Stimulated activated CD8-positive, alpha-beta memory T cell treated with anti-CD3 and anti-CD28 coated beads, Interleukin-15, amount 100 ng/mL, for 1 hour (primary cell): ENCODE measurements around the gene SRGAP3.

Experiments
- DNase-seq: peaks from one replicate; pipeline ENCODE4 v3.0.0-alpha.2; 2020; ENCODE audit warnings: low read depth

SRGAP3 gene

DNA sequence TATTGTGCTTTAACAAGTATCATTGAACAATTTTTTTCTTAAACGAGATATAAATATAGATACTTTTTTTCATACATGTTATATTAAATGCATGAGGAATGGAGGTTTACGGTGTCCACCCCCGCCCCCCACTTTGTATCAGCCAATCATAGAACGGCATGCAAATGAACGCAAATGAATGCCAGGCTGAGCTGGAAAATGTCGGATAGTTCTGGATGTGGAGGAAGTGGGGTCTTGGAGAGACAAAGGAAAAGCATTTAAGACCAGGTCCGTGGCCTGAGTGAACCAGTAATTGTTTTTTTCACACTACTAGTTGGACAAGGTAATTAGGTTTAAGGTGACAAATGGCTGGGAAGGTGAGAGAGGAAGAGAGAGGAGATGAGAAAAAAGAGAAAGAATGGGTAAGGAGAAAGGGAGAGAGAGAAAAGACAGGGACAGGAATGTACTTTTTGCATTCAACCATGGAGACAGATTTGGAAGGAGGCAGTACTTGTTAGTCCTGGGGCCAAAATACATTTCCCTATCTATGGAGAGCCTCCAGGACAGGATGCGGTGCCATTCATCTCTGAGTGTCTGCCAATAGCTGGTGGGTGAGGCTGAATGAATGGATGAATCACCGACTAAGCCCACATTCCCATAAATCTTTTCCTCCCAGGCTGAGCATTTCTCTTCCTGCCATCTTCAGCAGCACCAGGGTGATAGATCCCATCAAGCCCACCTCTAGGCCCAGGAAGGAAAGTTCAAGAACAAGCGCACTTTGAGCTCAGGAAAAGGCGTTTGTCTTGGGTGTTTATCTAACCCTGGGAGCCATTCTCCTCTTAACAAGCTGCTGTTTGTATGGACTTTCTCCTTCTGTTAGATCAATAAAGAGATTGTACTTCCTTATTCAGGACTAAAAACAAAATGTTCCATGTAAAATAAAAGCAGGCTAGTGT is 284.7 kb downstream of the SRGAP3 start:
- no peak for DNase-seq

GRCh38 chr3:8963137-8963853 is 286.2 kb downstream of the SRGAP3 start, which contains the start of gene RAD18:
Gene RAD18, minus strand, starts transcription at chr3:8963472. Its CDS starts 87 bp downstream, at chr3:8963385.
- peak; percentile 88 for DNase-seq

- no peak for DNase-seq
These were observed 287.1 kb downstream of the SRGAP3 start for GRCh38 chr3:8962226-8962861.

- DNase-seq, result no peak
These were observed 289.8 kb downstream of the SRGAP3 start for GRCh38 chr3:8959668-8960067.

DNA sequence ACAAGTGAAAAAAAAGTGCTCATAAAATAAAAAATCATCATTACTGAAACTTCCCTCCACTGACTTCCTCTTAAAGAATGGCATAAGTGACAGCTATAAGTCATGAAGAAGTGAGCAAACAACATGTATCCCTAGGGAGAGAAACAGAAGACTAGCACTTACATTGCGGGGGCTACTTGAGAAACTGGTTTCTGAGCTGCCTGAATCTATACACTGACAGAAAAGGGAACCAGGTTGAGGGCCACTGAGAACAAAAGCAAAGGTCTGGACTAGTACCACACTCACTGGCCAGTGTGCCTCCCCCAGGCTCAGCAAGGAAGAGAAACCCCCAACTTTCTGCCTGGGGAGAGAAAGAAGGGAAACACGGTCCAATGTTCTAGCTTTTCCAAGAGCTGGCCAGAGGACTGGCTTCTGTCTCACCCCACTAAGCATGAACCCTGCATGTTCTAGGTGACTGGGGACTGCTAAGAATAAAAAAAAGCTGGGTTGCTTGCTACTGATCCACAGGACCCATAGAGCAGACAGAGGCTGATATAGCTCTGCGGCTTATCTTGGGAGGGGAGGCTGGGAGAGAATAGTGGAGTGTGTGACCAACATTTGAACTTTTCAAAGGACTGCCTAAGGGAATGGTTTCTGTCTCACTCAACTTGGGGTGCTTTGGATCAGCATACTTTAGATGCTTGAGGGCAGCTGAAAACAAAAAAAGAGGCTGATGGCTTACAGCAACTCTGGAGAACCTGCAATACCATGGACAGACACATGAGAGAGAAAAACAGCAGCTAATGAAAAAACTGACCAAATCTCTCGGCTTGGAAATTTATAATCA is 294.3 kb downstream of the SRGAP3 start:
- no peak for DNase-seq

- no peak for DNase-seq
These were observed 296.1 kb downstream of the SRGAP3 start for GRCh38 chr3:8953313-8953712.

- no peak for DNase-seq
These were observed 297.3 kb downstream of the SRGAP3 start for GRCh38 chr3:8952130-8952529.

GRCh38 chr3:8945890-8946600 is 303.4 kb downstream of the SRGAP3 start:
- no peak for DNase-seq

- no peak for DNase-seq
These were observed 306.5 kb downstream of the SRGAP3 start for GRCh38 chr3:8942746-8943488.

DNA sequence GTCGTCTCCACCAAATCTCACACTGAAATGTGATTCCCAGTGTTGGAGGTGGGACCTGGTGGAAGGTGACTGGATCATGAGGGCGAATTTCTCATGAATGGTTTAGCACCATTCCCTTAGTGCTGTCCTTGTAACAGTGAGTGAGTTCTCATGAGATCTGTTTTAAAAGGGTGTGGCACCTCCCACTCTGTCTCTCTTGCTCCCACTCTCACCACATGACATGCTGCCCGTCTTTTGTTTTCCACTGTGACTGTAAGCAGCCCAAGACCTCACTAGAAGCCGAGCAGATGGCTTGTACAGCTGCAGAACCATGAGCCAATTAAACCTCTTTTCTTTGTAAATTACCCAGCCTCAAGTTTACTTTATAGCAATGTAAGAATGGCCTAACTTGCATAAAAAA is 307.3 kb downstream of the SRGAP3 start:
- no peak for DNase-seq

- no peak for DNase-seq
These were observed 311.4 kb downstream of the SRGAP3 start for GRCh38 chr3:8938021-8938420.

- DNase-seq, result no peak
These were observed 312.1 kb downstream of the SRGAP3 start for GRCh38 chr3:8937064-8938020.

DNA sequence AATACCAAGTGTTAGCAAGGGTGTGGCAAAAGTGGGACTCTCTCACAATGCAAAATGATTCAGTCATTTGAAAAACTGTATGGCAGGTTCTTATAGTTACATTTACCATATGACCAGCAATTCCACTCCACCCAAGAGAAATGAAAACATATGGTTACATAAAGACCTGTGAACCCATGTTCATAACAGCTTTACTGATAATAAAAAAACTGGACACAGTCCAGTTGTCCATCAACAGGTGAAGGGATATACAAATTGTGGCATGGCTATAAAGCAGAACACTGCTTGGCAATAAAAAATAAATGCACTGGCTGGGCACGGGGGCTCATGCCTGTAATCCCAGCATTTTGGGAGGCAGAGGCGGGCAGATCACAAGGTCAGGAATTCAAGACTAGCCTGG is 316.9 kb downstream of the SRGAP3 start:
- DNase-seq, result no peak

DNA sequence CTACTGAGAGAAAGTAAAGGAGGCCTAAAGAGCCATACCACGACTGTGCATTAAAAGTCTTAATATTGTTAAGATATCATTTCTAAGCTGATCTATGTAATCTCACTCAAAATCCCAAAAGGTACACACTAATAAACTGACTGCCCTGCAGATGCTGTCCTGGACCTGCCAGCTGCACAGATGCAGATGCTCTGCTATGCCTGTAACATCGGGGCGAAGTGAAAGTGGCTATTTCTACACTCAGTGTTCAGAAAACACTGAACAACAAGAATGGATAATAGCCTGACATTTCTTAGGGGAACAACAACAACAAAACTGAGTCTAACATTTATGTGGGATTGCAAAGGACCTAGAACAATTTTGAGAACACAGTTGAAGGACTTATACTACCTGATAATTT is 318.1 kb downstream of the SRGAP3 start:
- no peak for DNase-seq
